Effector memory CD4-positive, alpha-beta T cell (primary cell): ENCODE data around the gene CCDC141.

Experiments
- DNase-seq, 3 donors: peaks; one replicate each; pipeline ENCODE4 v3.0.0-alpha.2; 2020
- H3K27ac ChIP-seq: 2 replicates; pipeline ENCODE4 v1.7.0; 2013; ENCODE audit warnings: mild to moderate bottlenecking, low read length, moderate library complexity; ENCODE audit not compliant: insufficient read depth, poor library complexity, severe bottlenecking
- H3K27me3 ChIP-seq: replicated peaks from 2 replicates; pipeline ENCODE4 v1.7.0; 2013; ENCODE audit warnings: mild to moderate bottlenecking, low read length; ENCODE audit not compliant: insufficient read depth, control insufficient read depth, poor library complexity, severe bottlenecking
- H3K36me3 ChIP-seq: 2 replicates; pipeline ENCODE4 v1.7.0; 2013; ENCODE audit warnings: mild to moderate bottlenecking, low read length, moderate library complexity; ENCODE audit not compliant: control insufficient read depth, insufficient read depth
- H3K4me1 ChIP-seq: 2 replicates; pipeline ENCODE4 v1.7.0; 2013; ENCODE audit warnings: low read length, mild to moderate bottlenecking; ENCODE audit not compliant: control insufficient read depth, insufficient read depth, poor library complexity, severe bottlenecking
- H3K4me3 ChIP-seq: 2 replicates; pipeline ENCODE4 v1.7.0; 2013; ENCODE audit warnings: low read length, low read depth, mild to moderate bottlenecking; ENCODE audit not compliant: insufficient read depth, poor library complexity, severe bottlenecking
- H3K9me3 ChIP-seq: 2 replicates; pipeline ENCODE4 v1.7.0; 2013; ENCODE audit warnings: mild to moderate bottlenecking, low read length, moderate library complexity; ENCODE audit not compliant: control insufficient read depth

CCDC141 gene

DNA sequence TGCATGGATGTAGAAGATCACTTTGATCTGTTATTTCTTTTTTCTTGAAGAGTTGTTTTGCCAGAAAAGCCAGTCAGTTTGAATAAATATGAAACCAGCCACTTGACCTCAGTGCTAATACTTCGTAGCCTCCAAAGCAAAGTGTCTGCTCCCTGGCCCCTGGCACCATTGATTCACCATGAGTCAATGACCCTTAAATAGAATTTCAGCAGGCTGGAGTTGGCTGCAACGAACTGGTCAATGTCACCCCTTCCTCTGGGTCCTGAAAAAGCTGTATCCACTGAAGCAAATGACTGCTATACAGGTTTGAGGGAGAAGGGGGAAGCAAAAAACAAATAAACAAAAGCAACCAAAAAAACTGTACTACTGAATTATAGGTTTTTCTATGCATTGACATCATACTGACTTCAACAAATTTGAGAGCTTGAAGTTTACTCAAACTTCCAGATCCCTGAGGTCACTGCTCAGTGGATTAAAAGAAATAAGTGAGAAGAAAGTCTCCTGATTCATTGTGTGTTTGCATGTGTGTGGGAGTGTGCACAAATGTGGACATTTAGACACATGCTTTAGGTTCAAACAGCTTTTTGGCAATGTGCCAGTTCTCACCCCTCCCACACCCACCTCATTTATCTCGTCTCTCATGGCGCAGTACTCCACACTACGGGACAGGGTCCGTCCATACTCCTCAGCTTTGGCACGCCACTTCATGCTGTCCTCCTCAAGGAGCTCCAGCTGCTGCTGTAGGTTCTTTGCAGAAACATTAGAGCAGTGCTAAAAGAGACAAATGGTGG lies 184.6 kb downstream of the CCDC141 start:
- H3K4me1 ChIP-seq, result no peaks in the 10 kb centered on the region
- no peak for DNase-seq
- H3K36me3 ChIP-seq, result no peaks in the 10 kb centered on the region
- H3K27me3 ChIP-seq, result no peaks in the 10 kb centered on the region
- no peaks in the 10 kb centered on the region for H3K9me3 ChIP-seq
- H3K27ac ChIP-seq, result no peak overlapping the region
- no peak overlapping the region for H3K4me3 ChIP-seq

DNA sequence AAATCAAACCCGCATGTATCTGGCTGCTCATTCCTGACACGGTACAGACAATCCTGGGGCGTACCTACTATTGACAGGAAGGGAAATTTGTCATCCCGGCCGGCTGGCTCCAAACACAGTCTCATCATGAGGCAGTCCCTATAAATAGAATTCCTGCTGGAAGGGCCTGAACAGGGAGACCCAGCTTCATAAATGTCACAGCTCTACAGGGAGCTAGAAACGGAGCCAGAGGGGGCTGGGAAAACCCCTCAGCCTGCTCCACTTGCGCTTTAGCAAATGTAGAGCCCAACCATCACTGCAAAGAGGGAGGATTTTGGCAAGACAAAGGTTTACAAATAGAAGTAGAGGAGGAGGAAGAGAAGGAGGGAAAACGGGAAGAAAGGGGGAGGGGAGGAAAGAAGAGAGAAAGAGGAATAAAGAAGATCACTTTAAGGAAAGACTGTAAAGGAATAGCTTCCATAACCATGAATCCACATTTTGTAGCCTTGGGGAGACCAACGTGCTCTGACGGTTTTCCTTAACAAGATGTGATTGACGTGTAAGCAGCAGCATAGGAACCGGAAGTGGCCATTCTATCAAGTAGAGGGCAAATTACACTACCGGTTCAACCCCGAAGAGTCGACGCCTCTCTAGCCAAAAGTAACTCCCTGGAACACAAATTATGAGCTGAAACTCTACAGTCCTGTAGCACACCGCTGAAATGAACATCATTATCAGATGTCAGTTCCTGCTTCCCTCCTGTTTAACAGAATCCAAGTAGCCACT lies 185.9 kb downstream of the CCDC141 start:
- H3K36me3 ChIP-seq, result no peaks in the 10 kb centered on the region
- no peak overlapping the region for H3K27ac ChIP-seq
- no peak overlapping the region for H3K4me3 ChIP-seq
- H3K27me3 ChIP-seq, result no peaks in the 10 kb centered on the region
- no peaks in the 10 kb centered on the region for H3K4me1 ChIP-seq
- no peaks in the 10 kb centered on the region for H3K9me3 ChIP-seq
- no peak for DNase-seq

DNA sequence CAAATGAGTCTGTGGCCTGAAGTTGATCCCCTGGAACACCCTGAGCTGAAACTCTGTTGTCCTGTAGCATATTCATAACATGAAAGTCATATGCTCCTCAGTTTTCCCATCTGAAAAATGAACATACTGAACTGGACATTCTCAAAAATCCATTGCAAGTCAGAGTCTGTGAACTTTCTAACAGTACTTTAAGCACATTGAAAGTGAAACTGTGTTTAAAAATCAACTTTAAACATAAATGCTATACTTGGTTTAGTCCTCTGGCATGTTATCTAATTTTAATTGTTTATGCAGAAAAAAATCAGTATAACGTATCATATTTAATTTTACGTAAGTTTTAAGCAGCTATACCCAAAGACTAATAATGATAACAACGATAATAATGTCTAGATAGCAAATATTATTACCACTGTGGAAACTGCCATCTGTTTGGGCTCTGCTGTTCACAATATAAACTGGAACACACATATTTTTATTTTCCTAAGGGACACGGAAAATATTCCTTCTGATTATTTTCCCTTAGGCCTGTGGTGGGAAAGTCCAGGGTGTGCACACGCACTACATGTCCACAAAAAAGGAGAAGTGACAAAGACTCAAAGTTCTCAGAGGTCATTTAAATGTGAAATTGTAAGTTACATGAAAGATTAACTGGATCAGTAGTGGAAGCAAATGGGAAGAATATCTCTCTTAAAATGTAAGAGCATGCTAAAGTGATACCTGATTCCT lies 186.6 kb downstream of the CCDC141 start:
- Histone ChIP-seq H3K27ac (no peak overlapping the region), H3K36me3 (no peaks in the 10 kb centered on the region), H3K27me3 (no peaks in the 10 kb centered on the region), H3K4me1 (no peaks in the 10 kb centered on the region), H3K9me3 (no peaks in the 10 kb centered on the region), H3K4me3 (no peak overlapping the region)
- DNase-seq, result no peak

DNA sequence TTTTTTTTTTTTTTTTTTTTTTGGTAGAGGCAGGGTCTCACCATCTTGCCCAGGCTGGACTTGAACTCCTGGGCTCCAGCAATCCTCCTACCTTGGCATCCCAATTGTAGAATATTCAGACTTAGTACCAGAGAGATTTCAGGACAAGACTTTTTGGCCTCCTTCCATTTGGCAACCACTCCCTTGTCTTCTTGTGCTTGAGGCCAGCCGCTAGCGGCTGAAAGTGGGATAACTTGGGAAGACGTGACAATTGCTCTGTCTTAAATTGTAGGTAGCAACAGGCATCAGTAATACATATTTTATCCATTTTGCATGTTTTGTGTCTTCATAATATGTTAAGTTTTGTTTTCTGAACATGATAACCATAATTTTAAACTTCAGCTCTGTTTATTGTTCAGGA lies 189.4 kb downstream of the CCDC141 start:
- H3K27ac ChIP-seq, result no peak overlapping the region
- H3K4me3 ChIP-seq, result no peak overlapping the region
- DNase-seq, result no peak
- H3K4me1 ChIP-seq, result no peaks in the 10 kb centered on the region
- no peaks in the 10 kb centered on the region for H3K27me3 ChIP-seq
- no peaks in the 10 kb centered on the region for H3K9me3 ChIP-seq
- H3K36me3 ChIP-seq, result no peaks in the 10 kb centered on the region

DNA sequence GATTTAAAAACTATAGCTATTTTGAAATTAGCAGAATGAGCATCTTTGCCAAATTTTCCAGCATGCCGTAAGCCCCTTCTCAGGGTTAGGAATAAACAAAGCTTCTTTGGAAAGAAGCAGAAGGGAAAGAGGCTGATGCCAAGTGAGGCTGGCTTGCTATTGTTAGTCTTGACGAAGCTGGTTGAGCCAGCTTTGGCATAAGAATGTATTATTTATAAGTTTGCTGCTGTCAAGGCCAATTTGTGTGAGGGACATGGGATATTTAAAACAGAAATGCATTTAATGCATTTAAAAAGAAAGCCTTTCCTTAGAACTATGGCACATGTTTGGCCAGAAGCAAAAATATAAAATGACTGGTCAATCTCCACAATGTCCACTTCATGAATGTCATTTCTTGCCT lies 190.2 kb downstream of the CCDC141 start:
- H3K36me3 ChIP-seq, result no peaks in the 10 kb centered on the region
- DNase-seq, result no peak
- no peaks in the 10 kb centered on the region for H3K4me1 ChIP-seq
- no peaks in the 10 kb centered on the region for H3K9me3 ChIP-seq
- H3K27me3 ChIP-seq, result no peaks in the 10 kb centered on the region
- H3K27ac ChIP-seq, result no peak overlapping the region
- H3K4me3 ChIP-seq, result no peak overlapping the region

DNA sequence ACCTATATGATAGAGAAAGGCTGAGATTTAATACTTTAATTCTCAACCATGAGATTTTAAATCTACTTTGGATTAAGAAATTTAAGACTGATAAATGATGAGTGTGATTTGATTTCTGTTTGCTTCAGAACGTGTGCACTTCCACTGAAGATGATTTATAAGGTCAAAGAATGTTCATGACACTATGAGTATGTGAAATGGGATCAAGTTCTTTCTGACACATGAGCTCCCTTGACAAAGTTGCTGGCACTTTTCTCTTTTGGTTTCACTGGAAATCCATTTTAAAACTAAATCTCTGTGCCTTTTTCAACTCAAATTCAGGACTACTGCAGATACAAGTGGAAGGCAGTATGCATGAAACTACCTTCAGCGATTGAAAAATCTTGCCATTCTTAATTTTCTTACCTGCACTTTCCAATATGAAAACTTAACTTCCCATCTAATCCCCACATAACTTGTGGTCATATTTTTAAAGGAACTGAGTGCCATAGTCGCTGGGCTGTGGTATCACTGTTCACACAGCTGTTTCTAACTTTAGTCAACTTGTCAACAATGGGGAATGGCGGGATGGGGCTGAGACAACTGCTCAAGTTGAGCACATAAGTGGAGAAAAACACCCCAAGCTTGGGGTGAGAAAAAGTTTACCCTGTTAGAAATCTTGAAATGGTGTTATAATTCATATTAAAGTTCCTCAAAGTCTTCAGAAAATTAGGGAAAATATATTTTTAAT lies 190.9 kb downstream of the CCDC141 start:
- DNase-seq, result no peak
- Histone ChIP-seq H3K27ac (no peak overlapping the region), H3K27me3 (no peaks in the 10 kb centered on the region), H3K4me1 (no peaks in the 10 kb centered on the region), H3K36me3 (no peaks in the 10 kb centered on the region), H3K4me3 (no peak overlapping the region), H3K9me3 (no peaks in the 10 kb centered on the region)

DNA sequence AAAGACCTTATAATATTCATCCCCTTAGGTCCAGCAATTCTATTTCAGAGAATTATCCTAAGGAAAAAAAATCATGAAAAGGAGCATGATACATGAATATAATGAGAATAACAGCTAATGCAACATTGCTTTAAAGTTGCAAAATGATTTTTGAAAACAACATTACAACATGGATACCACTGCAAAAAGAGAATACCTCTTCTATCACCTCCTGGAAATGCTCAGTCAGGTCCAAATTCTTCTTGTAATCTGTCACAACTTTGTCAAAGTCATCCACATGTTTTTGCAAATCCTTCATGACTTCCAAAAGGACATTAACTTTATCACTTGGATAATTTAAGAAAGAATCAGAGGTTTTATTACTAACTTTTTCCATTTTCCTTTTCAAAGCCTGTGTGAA lies 194.8 kb downstream of the CCDC141 start:
- no peak overlapping the region for H3K27ac ChIP-seq
- no peak for DNase-seq
- no peaks in the 10 kb centered on the region for H3K36me3 ChIP-seq
- H3K27me3 ChIP-seq, result no peaks in the 10 kb centered on the region
- H3K9me3 ChIP-seq, result no peaks in the 10 kb centered on the region
- H3K4me3 ChIP-seq, result no peak overlapping the region
- no peaks in the 10 kb centered on the region for H3K4me1 ChIP-seq

DNA sequence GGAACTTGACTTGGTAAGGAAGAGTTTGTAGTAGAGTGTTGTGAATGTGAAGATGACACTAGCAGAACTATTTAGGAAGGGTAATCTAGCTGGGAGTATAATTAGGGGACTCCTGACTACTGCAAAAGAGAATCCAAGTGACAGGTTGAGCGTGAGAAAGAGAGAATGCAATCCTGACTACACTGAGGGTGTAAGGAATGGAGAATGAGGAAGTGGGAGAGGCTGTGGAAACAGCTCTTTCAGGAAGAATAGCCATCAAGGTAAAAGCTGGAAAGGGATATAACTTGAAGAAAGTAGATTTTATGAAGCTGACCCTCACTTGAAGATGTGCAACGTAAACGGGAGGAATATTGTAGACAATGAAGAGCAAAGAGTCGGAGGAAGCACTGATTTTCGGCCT lies 201.6 kb downstream of the CCDC141 start:
- DNase-seq, result no peak
- no peaks in the 10 kb centered on the region for H3K27me3 ChIP-seq
- H3K9me3 ChIP-seq, result no peaks in the 10 kb centered on the region
- H3K4me3 ChIP-seq, result no peak overlapping the region
- H3K36me3 ChIP-seq, result no peaks in the 10 kb centered on the region
- H3K27ac ChIP-seq, result no peak overlapping the region
- H3K4me1 ChIP-seq, result no peaks in the 10 kb centered on the region

DNA sequence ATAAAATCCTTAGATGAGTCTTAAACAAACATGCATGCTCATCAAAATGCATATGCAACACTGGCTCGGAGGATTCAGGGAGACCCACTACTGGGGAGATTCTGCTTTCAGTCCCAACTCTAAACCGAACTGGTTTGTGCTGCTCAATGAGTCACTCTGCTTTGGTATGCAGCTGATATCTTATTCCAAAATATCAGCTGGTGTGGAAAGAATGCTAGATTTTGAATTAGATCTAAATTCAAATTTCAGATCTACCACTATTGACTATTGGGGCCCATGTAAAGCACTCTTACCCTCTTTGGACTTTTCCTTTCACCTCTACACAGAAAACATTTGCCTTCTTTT lies 203.5 kb downstream of the CCDC141 start:
- DNase-seq, result no peak
- H3K36me3 ChIP-seq, result no peaks in the 10 kb centered on the region
- H3K4me3 ChIP-seq, result no peak overlapping the region
- H3K27ac ChIP-seq, result no peak overlapping the region
- no peaks in the 10 kb centered on the region for H3K9me3 ChIP-seq
- no peaks in the 10 kb centered on the region for H3K4me1 ChIP-seq
- H3K27me3 ChIP-seq, result no peaks in the 10 kb centered on the region
